Measurements from ENCODE around the gene SPAG8. TPM values are rescaled to one million over a fixed set of nuclear protein-coding genes. Genes with fewer than 3 reads are reported as not detected.

SPAG8 gene
- total RNA-seq, 1 donor from 2014 or later: 0.95 TPM

DNA sequence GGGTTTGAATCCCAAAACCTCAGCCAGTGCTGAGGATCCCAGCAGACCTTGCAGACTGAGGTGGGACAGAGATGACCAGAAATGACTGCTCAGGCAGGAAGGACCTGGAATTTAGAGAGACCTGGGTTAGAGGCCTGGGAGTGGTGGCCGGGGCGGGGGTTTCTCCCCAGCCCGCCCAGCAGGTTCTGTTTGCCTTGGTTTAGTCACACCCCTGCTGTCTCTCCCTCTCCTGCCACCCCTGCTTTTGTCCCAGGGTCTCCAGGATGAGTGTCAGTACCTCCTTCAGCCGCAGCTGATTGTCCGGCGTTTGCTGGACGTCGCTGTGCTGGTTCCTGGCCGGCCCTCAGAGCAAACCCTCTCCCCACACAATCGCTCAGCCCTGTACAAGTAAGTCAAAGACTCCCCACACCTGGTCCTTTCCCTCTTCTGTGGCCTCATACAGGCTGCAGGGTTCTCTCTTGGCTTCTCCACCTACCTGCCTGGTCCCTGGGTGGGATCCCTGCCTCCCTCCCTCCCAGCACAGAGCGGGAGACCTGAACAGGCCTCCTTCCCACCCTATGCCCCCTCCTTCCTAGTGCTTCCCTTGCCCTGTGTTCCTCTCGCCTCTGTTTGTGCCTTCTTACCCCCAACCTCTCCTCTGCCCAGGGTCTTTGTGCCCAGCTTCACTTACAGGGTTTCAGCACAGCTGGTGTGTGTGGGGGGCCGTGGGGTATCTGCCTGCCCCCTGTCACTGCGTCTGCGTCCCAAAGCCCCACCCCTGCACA lies 29.0 kb upstream of the SPAG8 start:
- intact Hi-C loops (cut with micrococcal nuclease): no loop called here

- intact Hi-C loops (cut with micrococcal nuclease): no loop called here
Measured at GRCh38 chr9:35839926-35840325, 27.9 kb upstream of the SPAG8 start.

DNA sequence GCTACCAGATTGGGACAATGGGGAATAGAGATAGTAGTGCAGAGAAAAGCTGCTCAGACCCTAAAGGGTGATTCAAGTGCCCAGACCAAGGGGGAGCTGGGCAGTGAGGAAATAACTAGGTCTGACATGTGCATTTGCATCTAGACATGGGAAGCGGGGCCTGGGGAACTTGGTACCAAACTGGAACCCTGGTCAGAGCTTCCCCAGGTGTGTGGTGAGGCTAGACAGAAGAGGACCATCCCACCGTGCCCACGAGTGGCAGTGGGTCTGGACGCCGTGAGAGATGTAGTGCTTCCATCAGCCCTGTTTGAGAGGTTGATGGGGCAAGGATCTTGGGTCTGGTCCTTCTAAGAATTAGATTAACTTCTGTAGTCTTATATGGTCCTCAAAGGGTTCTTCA lies 24.5 kb upstream of the SPAG8 start:
- intact Hi-C loops (cut with micrococcal nuclease): no loop called here

DNA sequence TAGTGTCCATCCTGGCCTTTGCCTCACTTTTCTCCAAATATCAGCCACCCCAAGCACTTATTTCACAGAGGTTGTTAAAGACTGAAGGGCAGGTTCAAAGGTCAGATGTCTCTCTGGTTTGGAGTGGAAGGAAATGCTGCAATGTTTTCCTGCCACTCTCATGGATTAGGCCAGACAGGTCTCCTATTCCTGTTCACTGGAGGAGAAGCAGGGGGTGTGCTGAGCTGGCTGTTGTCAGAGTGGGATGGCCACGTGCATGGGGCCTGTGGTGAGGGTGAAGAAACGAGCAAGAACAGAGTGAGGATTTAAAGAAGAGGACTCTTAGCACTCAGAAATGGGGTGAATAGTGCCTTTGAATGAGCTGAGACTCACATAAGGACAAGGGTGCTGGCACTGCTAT lies 23.7 kb upstream of the SPAG8 start:
- intact Hi-C loops (cut with micrococcal nuclease): no loop called here

DNA sequence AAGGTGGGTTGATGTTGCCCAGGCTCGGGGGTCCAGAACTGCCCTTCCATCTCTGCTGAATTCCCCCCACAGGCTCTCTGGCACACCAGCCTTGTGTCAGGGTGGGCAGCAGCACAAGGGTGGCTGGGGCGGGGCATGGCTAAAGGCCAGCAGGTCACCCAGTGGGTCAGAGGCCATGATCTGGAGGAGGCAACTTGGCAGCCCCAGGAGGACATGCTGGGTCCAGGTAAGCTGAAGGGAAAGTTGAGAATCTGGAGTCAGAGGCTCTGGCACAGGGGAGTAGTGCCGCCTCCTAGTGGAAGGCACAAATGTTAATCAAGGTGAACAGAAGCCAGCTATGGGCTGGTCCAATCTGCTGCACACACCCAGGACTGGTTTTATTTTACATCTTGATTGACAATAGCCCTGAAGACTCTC lies 23.2 kb upstream of the SPAG8 start:
- intact Hi-C loops (cut with micrococcal nuclease): no loop called here

- intact Hi-C loops (cut with micrococcal nuclease): no loop called here
Measured at GRCh38 chr9:35834260-35835215, 22.5 kb upstream of the SPAG8 start.

DNA sequence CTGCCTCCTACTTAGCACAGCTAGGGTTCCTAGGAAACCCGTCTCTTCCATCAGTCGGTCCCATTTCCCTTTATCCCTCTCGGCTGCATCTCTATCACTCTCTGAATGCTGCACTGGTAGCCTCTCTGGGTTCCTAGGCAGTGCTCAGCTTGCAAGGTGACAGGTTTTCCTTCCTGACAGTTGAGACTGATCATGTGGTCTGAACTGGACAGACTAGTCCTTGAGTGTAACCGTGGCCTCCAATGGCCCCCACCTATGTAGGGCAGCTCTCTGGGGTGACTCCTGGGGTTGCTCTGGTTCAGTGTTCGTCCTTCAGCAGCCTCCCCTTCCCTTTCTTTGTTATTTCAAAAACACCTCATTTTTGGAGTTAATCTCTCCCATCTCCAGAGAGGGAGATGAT lies 20.8 kb upstream of the SPAG8 start:
- intact Hi-C loops (cut with micrococcal nuclease): no loop called here

GRCh38 chr9:35831040-35831439 lies 19.0 kb upstream of the SPAG8 start:
- intact Hi-C loops (cut with micrococcal nuclease): no loop called here

- intact Hi-C loops (cut with micrococcal nuclease): loop anchor here (1.0 to 2.0 kb wide), 2 partner anchors 14 to 97 kb away; partner anchors contain the start of genes CREB3, HINT2 and TLN1
Measured at GRCh38 chr9:35829764-35830096, 17.7 kb upstream of the SPAG8 start.

DNA sequence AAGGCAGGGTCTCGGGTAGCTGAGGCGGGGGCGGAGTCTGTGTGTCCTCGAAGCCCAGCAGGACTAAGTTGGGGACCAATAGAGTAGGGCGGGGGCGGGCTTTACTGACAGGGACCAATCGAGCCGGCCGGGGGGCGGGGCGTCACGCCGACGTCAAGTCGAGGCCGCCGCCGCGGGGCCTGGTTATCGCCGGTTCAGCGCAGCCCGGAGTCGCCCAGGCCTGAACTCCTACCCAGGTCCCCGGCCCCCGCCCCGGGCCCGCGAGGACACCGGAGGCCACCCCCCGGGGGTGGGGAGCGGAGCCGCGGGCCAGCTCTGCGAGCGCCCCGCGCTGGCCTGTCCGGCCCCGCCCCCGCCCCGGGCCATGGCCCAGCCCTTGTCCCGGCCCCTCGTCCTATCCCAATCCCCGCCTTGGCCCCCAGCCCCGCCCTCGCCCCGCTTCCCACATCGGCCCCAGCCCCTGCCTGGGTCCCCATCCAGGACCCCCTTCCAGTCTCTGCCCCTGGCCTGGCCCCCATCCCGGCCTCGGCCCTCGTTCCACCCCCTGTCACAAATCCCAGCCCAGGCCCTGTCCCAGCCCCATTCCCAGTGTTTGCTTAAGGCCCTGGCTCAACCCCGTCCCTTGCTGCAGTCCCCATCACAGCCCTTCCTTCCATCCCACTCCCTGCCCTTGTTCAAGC lies 17.2 kb upstream of the SPAG8 start, which contains the start of gene TMEM8B:
TSS of gene TMEM8B (plus strand) at position 145 of the 680 bp plus-strand sequence. CDS start at position 365, 220 bp downstream.
- intact Hi-C loops (cut with micrococcal nuclease): loop anchor here (1.0 to 2.0 kb wide), 2 partner anchors 14 to 96 kb away; partner anchors contain the start of genes CREB3, HINT2 and TLN1

DNA sequence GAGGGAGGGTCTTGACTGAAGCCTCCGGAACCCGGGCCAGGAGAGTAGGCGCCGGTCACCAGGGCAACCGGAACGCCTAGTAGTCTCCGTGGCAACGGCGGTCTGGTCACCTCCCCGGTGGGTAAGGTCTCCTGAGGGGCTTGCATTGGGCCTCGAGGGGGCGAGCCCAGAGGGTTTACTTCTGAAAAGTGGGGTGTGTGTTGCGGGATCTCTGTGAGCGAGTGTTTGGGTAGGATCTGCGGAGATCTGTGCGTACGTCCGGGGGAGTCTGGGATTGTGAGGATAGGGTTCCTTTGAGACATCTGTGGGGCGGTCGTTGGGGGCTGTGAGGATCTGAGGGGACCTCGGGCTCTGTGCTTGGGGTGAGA lies 16.6 kb upstream of the SPAG8 start, which contains the start of gene FAM221B:
TSS of gene FAM221B (minus strand) at position 17 of the 368 bp plus-strand sequence. CDS start 2,571 bp downstream, outside the sequence.
- intact Hi-C loops (cut with micrococcal nuclease): loop anchor here (1.0 to 2.0 kb wide), 2 partner anchors 13 to 96 kb away; partner anchors contain the start of genes CREB3, HINT2 and TLN1

DNA sequence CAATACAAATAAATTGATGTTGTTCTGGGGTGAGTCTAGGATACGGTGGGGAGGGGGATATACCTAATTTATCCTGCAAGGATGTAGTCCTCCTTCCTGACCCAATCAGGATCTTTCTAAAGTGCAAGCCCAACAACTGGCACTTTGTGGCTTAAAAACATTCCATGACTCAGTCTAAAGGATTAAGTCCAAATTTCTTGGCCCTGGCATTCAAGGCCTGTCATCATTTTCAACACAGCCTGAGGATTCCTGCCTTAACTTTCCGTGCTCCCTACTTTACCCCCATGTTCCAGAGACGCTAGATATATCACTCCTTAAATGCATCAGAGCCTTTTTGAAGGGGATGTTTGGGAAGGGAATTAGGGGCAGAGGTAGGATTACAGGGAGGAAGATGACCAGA lies 15.4 kb upstream of the SPAG8 start:
- intact Hi-C loops (cut with micrococcal nuclease): no loop called here

DNA sequence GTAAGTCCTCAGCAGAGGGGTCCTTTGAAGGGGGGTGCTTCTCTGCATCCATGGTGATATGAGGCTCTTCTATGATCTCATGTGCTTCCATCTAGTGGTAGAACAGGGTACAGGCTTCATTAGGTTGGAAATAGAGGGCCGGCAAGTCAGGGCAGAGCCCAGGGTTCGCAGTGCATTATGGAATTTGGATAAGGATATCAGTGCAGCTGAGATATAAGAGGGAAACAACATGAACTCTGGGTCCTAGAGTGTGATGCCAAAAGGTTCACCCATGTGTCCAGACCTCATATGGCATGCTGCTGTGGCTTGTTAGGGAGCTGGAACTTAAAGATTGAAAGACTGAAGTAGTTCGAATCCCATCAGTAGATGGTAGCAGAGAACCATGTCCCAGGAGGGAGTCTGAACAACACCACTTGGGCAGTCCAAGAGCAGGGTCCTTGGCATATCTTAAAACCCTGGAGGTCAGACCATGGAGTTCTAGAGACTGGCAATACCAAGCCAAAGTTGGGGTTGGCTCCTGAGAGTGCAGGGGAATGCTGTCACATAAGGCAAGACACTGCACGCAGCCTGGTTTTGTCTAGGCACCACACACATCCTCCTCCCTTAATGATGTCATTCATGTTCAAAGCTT lies 14.1 kb upstream of the SPAG8 start:
- intact Hi-C loops (cut with micrococcal nuclease): loop anchor here (1.0 kb wide), 2 partner anchors 36 to 56 kb away; no protein-coding TSS in a partner anchor

- intact Hi-C loops (cut with micrococcal nuclease): no loop called here
Measured at GRCh38 chr9:35822926-35823325, 10.9 kb upstream of the SPAG8 start.

DNA sequence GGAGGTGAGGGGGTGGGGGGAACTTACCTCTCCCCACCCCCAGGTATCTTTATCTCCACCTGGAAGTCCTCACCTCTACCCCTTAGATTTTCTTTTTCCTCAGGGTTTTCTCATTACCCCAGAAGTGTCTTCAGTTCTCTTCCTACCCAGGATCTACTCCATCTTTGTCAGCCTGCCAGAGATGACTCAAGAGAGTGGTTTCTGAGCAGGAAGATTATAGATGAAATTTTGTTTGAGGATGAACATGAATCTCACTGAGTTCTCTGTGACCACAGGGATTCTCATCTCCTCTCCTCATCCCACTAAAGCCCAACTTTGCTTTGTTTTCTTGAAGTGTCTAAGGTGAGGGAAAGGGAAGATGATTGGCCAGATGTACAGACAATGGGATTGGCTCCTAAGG lies 8.0 kb upstream of the SPAG8 start:
- intact Hi-C loops (cut with micrococcal nuclease): no loop called here

DNA sequence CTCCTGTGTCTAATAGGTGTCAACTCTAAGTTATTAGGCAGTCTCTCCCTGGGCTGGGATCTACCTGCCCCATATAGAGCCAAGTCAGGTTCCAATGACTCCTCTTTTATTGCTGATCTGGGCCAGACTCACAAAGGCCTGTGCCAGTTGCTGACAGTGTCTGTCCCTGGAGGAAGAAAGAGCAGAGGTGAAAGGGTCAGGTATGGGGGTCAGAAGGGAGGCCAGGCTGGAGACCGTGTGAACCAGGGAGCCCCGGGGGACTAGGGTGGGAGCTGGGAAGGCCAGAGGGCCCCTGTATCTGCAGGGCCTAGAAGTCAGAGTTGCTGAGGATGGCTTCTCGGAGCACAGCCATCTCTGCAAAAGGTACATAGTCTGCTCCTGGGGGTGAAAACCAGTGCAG lies 6.3 kb upstream of the SPAG8 start:
- intact Hi-C loops (cut with micrococcal nuclease): no loop called here

DNA sequence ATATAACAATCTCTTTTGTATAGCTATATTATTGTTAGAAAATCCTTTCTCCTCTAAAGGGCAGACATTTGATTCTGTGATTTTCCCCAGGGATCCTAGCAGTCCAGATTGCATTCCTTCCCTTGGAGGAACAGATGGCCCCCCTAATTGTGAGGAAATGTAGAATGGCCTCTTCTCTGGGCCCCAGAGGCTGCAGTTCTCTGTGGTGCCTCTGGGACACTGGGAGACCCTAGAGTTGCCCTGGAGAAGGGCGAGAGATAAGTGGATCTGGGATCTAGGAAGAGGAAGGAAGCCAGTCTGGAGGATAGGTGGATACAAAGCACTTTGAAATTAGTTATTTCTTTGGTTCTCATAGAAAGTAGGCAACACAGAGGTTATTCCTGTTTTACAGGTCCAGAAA lies 4.6 kb upstream of the SPAG8 start:
- intact Hi-C loops (cut with micrococcal nuclease): no loop called here

DNA sequence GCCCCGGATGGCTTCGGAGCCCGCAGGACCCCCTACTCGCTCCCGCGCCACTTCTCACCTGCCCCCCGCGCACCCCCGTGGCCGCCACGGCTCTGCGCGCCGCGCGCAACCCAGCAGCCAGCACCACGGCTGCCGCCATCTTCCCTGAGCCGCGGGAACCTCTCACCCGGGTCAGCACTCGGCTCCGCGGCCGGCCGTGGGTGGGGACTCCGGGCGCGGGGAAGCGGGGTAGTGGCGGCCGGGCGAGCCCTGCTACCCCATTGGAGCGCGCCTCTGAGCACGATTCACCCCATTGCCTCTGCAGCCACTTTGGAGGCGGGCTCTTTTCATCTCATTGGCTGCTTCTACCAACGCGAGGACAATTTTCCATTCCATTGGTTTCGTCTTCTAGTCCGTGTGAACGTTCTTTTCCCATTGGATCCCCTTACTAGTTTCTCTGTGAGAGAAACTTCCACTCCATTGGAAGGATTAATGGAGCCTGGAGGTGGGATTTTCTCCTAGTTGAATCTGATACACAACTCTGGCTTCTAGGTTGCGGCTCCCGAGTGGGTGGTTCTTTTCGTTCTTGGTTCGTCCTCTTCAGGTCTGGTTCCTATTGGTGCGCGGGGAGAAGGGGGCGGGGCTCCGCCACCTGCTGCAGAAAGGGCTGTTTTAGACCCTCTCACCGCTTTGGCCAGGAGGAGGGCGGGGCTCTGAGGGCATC lies 2.9 kb upstream of the SPAG8 start, which contains the start of gene HINT2:
TSS of gene HINT2 (minus strand) at position 202 of the 703 bp plus-strand sequence. CDS start at position 139, 63 bp downstream.
- intact Hi-C loops (cut with micrococcal nuclease): loop anchor here (1.0 to 5.0 kb wide), 6 partner anchors 14 to 743 kb away; partner anchors contain the start of genes ATOSB, GBA2, RGP1 and TMEM8B

GRCh38 chr9:35814106-35814840 lies 2.2 kb upstream of the SPAG8 start:
- intact Hi-C loops (cut with micrococcal nuclease): loop anchor here (2.0 to 5.0 kb wide), 4 partner anchors 65 to 742 kb away; partner anchors contain the start of genes ATOSB, GBA2, RGP1 and VCP
